ENCODE data around the gene ASPG.

Gene ASPG

DNA sequence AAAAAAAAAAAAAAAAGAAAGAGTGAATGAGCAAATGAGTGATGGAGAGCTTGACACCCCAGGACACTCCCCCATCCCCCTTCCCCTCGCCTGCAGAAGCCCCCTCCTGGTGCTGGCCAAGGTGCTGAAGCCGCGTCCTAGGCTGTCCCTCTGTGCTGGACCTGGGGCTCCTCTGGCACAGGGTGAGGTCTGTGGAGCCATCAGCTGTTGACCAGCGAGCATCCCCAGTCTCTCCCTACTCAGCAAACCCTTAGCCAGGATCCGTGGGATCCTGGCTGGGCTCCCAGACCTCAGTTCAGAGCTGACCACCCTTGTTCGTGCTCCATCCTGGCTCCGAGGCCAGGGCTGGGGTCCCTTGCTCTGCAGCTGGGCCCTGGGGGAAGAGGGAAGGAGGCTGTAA is 47.5 kb downstream of the ASPG start:
- no peak overlapping the region for H3K4me3 ChIP-seq (ENCODE audit: low read length)
- TF ChIP-seq, protein P1, sequence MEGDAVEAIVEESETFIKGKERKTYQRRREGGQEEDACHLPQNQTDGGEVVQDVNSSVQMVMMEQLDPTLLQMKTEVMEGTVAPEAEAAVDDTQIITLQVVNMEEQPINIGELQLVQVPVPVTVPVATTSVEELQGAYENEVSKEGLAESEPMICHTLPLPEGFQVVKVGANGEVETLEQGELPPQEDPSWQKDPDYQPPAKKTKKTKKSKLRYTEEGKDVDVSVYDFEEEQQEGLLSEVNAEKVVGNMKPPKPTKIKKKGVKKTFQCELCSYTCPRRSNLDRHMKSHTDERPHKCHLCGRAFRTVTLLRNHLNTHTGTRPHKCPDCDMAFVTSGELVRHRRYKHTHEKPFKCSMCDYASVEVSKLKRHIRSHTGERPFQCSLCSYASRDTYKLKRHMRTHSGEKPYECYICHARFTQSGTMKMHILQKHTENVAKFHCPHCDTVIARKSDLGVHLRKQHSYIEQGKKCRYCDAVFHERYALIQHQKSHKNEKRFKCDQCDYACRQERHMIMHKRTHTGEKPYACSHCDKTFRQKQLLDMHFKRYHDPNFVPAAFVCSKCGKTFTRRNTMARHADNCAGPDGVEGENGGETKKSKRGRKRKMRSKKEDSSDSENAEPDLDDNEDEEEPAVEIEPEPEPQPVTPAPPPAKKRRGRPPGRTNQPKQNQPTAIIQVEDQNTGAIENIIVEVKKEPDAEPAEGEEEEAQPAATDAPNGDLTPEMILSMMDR (IDR thresholded peaks at IDR 0.05; ENCODE audit: insufficient read depth, low read depth, low read length, missing control alignments), result no peak
- no peak for DNase-seq (ENCODE audit: low read depth)

DNA sequence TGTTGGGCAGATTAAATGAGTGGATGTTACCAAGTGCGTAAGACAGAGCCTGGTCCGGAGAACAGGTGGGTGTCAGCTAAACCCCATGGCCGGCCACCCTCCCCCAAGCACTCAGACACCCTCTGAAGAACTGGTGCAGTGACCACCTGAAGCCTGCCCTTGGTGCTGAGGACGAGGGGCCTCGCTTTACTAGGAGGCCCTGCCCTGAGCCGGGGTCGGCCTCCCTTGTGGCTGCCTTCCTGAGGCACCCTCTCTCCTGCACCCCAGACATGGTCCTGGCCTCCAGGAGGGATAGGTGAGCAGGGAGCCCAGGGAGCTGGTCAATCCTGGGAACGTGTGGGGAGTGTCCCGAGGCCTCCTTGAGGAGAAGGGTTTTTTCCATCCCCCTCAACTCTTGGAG is 48.0 kb downstream of the ASPG start:
- DNase-seq (ENCODE audit: low read depth), result no peak
- TF ChIP-seq, protein P1 (IDR thresholded peaks at IDR 0.05; ENCODE audit: insufficient read depth, low read depth, low read length, missing control alignments), result no peak
- H3K4me3 ChIP-seq (ENCODE audit: low read length), result no peak overlapping the region

DNA sequence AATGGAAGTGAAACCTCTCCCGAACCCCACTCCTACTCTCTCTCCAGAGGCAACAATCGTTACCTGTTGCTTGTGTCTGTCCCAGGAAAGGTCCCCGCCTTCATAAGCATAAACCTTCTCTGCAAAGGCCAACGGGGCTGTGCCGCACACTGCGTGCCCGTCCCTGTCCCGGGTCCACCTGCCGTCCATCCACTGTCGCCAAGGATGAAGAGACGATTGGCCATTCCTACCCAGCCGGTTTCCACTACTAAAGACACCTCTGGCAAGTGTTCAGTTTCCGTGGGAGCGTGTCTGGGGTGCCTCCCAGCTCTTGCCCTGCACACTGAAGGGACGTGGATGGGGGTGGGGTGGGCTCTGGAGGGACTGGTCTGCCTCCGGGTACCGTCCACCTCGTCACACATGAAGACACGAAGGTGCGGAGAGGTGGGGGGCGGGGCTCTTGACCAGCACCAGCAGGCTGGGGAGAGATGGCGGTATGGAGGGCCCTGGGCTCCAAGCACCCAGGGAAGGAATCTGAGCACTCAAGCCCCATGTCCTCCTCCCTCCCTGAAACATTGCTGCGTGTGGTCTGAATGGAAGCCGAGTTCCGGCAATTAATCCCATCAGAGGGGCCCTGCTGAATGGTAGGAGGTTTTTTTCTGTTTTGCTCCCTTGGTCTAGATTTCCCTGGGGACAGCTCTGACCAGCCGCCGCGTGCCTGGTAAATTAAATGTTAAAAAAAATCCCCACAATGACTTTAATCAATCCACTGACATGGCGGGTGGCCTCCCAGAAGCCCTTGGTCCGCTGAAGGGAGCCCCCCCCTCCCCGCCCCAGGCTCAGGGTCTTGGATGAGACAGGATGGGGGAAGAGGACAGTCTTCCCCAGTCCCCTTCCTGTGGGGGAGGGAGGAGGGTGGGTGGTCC is 48.8 kb downstream of the ASPG start:
- H3K4me3 ChIP-seq (ENCODE audit: low read length), result no peak overlapping the region
- no peak for DNase-seq (ENCODE audit: low read depth)
- TF ChIP-seq, protein P1 (IDR thresholded peaks at IDR 0.05; ENCODE audit: insufficient read depth, low read depth, low read length, missing control alignments), result no peak

DNA sequence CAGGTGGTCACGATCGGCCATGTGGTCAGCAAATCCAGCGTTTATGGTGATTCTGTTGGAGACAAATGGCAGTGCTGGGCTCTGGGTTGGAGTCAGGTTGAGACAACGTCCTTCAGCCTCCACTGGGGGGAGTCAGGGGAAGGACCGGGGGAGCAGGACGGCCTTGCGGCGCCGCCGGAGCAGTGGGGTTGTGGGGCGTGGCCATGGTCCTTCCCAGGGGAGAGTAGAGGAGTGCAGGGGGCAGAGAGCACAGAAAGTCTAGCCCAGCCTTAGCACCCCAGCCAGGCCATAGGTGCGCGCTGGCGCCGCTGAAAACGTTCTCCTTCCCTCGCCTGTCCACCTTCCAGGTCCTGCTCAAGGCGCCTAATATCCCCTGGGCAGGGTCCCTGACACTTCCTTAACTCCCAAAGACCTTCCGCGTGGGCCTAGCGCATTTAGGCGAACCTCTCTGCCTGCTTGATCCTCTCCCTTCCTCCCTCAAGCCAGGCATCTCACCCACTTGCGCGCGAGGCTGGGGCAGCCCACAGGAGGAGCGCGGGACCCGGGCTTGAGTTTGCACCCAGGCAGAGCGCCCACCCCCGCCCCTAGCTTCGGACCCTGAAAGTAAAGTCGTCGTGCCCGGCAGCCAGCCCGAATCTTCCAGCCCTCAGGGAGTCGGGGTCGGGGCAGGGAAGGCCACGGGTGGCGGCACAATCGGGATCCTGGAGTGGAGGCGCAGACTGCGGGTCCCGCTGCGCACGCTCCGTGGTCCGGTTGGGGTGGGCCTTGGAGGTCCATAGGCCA is 49.8 kb downstream of the ASPG start:
- TF ChIP-seq, protein P1 (IDR thresholded peaks at IDR 0.05; ENCODE audit: insufficient read depth, low read depth, low read length, missing control alignments), result no peak
- H3K4me3 ChIP-seq (ENCODE audit: low read length), result no peak overlapping the region
- DNase-seq (ENCODE audit: low read depth), result no peak

DNA sequence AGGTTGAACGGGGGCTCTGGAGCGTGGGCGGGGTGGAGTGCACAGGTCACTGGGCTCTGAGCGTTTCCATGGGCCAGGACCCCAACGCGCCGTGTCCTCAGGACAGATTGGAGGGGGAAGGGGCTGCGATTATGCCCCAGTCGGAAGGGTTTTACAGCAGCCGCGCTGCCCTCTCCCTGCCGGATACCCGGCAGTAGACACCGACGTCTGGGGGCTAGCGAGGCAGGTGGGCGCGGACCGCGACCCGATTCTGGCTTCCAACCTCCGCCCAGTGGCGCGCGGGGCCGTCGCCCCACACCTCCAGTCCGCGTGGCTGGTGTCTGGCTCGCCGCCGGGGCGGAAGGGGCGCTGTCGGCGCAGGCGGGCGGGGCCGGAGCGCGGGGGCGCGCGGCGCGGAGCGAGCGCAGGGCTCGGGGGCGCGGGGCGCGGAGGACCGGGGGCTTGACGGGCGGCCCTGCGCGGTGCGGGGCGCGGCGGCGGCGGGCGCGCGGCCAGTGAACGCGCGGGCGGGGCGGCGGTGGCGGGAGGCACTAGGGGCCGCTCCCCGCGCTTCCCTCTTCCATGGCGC is 50.5 kb downstream of the ASPG start:
- TF ChIP-seq, protein P1 (IDR thresholded peaks at IDR 0.05; ENCODE audit: insufficient read depth, low read depth, low read length, missing control alignments), result no peak
- DNase-seq (ENCODE audit: low read depth), result no peak
- no peak overlapping the region for H3K4me3 ChIP-seq (ENCODE audit: low read length)

DNA sequence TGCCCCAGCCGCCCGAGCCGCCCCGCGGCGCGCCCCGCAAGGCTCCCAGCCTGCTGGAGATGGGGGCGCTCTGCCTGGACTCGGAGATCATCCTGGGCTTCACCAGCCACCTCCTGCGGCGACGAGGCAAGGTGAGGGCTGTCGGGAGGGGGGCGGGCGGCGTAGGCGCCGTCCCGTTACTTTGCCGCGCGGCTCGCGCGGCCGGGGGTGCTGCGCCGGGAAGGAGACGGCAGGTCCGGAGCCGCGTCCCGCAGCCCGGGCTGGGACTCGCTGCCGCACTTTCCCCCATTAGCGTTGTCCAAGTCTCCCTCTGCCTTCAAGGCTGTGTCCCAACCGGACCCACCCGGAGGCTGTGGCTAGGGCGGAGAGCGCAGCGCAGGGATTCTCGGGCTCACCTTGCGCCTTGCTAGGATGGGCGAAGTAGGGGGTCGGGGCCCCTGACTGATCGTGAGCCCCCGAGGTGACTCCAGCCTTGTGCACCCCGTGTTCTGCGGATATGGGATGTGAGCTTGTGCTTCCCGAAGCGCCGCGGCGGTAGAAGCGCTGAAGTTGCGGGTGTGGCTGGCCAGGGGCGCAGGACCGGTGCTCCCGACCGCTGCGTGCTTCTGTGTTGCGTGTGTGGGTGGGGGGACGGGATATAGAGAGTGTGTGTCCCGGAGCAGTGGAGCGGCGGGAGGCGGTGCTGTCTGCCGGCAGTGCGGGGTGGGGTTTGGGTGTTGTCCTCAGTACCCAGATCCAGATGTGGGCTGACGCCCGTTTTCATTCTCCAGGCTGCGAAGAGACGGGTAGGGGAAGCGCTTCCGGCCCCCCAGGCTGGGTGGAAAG is 51.2 kb downstream of the ASPG start:
- no peak overlapping the region for H3K4me3 ChIP-seq (ENCODE audit: low read length)
- TF ChIP-seq, protein P1 (IDR thresholded peaks at IDR 0.05; ENCODE audit: insufficient read depth, low read depth, low read length, missing control alignments), result no peak
- no peak for DNase-seq (ENCODE audit: low read depth)

Measured in epithelial cell of esophagus (primary cell).